ENCODE data around the gene COL9A2.
A peak's percentile ranks its signal among the peaks of the same experiment; 100 is the strongest.

COL9A2 gene

DNA sequence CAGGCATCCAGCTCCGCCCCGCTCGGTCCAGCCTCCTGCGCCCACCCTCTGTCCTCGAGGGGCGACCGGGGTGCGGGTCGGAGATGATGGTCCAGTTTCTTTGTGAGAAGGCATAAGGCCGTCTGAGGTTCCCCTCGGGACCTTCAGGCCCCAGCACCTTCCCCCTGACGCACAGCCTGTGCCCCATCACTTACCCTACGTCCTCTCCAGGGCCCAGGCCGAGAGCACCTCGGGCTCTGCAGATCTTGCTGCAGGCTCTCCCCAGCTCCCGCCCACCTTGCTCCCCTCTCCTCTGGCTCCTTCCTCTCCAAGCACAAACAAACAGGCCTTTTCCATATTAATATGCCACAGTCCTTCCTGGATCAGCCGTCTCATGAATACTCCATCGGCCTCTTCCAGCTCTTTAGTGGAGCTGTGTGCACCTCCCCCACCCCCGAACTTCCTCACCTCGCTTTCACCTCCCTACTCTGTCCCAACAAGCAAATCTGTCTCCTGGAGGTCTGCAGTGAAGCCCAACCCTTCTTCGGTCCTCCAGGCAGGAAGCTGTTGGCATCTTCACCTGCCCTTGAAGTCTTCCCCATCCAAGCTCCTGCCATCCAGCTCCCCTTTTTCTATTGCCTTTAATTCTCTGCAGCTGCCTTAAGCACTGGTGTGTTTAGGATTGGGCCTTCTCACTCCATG, 448 bp upstream of the COL9A2 start:
- no peak for DNase-seq

- DNase-seq: peak; percentile 77
These were observed 1.1 kb downstream of the COL9A2 start for GRCh38 chr1:40315795-40316594.

DNA sequence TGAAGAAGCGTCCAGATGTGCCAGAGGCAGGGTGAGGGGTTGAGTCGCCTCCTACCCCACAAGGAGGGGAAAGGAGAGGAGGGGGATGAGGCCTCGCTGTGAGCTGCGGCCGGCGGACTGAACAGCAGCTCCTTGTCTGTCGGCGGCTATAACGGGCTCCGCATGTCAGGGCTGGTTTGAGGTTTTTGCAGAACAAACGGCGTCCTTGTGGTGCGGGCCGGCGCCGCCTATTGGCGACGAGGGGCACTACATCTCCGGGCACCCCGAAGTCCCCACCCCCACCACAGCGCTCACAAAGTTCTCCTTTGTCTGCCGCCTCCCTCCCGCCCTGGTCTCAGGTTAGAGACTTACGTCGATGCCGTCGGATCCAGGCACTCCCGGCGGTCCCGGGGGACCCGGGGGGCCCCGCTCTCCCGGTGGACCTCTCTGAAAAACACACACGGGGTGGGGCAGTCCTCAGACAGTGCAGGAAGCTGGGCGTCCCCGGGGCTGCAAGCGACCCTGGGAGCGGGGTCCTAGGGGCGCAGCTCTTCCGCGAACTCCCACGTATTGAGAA, 1.8 kb downstream of the COL9A2 start:
- peak; percentile 93 for DNase-seq

GRCh38 chr1:40314721-40315238, 2.3 kb downstream of the COL9A2 start:
- DNase-seq: no peak

- no peak for DNase-seq
These were observed 2.9 kb downstream of the COL9A2 start for GRCh38 chr1:40313958-40314720.

DNA sequence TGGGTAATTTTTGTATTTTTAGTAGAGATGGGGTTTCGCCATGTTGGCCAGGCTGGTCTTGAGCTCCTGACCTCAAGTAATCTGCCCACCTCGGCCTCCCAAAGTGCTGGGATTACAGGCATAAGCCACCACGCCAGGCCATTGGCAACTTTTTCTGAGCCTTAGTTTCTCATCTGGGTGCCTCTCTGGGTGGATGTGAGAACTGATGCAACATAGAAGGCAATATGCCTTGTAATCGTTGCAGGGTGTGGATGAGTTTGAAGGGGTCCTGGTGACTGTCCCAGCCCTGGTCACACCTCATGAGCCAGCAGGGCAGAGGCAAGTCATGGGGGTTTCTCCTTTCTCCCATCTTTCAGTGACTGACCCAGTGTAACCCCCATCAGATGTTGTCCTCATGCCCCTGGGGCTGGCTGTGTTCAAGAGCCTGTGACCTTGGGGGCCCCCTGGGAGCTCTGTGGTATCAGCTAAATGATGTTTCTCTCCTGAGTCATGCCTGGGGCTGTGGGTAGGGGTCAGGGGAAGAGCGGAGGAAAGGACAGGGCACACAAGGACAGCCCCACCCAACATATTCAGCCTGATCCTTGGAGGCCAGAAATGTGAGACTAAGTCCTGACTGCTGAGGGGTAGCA, 3.6 kb downstream of the COL9A2 start:
- no peak for DNase-seq

- peak; percentile 73 for DNase-seq
These were observed 4.6 kb downstream of the COL9A2 start for GRCh38 chr1:40312238-40313205.

- DNase-seq: no peak
These were observed 5.4 kb downstream of the COL9A2 start for GRCh38 chr1:40311692-40312091.

GRCh38 chr1:40310983-40311642, 6.0 kb downstream of the COL9A2 start:
- no peak for DNase-seq

DNA sequence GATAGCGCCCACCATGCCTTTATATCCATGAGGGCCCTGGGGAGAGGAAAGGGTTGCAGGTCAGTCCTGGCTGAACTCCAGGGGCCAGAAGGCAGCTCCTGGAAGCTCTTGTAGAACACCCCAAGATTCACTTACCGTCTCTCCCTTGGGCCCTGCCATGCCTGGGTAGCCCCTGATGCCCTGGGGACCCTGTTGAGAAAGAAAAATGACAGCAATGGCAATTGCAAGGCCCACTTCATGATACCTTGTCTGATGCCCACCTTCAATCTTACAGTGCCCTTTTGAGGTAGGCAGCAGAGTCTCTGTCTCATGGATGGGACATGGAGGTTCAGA, 7.0 kb downstream of the COL9A2 start:
- DNase-seq: no peak

DNA sequence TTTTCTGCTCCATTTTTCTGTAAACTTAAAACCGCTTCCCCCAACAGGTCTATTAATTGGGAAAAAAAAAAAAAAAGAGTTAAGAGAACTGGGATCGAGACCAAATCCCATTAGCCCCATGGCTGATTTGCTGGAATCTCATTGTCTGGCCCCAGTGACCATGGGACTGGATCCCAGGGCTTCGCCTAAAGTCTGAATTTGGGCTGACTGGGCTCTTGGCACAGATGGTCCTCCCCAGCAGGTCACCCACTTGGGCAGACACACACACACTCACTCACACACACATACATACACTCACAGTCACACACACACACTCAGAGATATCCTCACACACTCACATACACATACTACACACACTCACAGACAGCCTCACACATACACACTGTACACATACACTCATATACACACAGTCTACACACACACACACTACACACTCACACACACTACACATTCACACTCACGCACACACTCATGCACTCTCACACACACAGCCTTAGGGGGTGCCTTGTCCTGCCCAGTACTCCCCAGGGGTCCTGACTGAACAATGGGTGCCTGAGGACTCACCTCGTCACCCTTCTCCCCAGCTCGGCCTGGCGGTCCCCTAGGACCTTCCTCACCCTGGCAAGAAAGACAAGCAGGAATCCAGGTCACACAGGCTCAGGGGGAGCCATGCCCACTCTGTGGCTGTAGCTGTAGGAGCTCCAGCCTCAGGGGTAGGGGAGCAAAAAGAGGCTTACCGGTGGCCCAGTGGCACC, 7.5 kb downstream of the COL9A2 start:
- no peak for DNase-seq

- no peak for DNase-seq
These were observed 8.9 kb downstream of the COL9A2 start for GRCh38 chr1:40308036-40308727.

GRCh38 chr1:40307186-40307585, 9.9 kb downstream of the COL9A2 start:
- no peak for DNase-seq

GRCh38 chr1:40306296-40306695, 10.8 kb downstream of the COL9A2 start:
- no peak for DNase-seq

- no peak for DNase-seq
These were observed 11.2 kb downstream of the COL9A2 start for GRCh38 chr1:40305871-40306270.

- DNase-seq: no peak
These were observed 11.6 kb downstream of the COL9A2 start for GRCh38 chr1:40305451-40305850.

GRCh38 chr1:40303790-40304189, 13.3 kb downstream of the COL9A2 start:
- no peak for DNase-seq

DNA sequence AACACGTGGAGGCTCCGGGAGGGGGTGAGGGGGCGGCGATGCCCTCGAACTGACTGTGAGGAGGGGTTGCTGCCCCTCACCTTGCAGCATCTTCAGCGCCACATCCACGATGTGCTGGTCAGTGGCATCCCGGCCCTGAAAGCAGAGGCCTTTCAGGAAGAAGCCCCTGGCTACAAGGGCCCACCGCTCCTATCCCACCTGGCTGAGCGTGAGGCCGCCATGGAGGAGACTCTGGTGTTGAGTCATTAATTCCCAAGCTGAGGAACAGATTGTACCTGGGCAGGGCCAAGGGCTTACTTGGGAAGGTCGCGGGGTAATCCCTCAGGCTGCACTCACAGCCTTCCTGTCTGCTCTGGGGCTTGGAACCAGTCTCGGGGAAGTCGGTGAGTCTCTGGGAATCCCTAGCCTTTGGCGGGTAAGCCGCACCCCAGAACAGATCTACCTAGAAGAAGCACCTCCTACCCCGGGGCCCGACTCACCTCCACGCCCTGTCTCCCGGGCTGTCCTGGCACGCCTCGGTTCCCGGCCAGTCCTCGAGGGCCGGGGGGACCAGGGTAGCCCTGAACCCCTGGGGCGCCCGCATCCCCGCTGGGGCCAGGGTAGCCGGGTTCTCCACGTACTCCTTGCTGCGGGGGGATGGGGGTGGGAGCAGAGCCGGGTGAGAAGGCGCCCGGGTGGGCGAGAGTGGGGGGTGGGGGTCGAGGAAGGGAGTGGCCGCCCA, 13.9 kb downstream of the COL9A2 start:
- DNase-seq: no peak

DNA sequence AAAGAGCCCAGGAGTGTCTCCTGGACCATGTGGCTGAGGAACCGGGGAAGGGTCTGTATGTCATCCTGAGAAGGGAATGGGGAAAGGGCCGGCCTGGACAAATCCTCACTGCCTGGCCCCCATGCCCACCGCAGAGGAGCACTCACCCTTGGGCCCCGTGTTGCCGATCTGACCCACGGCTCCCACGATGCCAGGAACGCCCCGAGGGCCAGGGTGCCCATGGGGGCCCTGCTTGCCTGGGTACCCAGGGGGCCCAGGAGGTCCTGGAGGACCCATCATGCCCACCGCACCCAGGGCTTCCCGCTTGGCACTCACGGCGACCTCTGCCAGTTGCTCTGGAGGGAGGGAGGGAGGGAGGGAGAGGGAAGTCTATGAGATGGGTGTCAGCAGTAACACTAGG, 14.6 kb downstream of the COL9A2 start:
- no peak for DNase-seq

All from activated effector memory CD4-positive, alpha-beta T cell treated with anti-CD3 and anti-CD28 coated beads, Interleukin-2, amount 50 U/mL, for 16 hours (primary cell).